Measurements from ENCODE around the gene FAM219A.

The FAM219A gene

GRCh38 chr9:34400686-34401602, 57.4 kb downstream of the FAM219A start:
- TF ChIP-seq, protein P1, sequence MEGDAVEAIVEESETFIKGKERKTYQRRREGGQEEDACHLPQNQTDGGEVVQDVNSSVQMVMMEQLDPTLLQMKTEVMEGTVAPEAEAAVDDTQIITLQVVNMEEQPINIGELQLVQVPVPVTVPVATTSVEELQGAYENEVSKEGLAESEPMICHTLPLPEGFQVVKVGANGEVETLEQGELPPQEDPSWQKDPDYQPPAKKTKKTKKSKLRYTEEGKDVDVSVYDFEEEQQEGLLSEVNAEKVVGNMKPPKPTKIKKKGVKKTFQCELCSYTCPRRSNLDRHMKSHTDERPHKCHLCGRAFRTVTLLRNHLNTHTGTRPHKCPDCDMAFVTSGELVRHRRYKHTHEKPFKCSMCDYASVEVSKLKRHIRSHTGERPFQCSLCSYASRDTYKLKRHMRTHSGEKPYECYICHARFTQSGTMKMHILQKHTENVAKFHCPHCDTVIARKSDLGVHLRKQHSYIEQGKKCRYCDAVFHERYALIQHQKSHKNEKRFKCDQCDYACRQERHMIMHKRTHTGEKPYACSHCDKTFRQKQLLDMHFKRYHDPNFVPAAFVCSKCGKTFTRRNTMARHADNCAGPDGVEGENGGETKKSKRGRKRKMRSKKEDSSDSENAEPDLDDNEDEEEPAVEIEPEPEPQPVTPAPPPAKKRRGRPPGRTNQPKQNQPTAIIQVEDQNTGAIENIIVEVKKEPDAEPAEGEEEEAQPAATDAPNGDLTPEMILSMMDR (IDR thresholded peaks at IDR 0.05; ENCODE audit: extremely low read depth, missing control alignments): no peak
- no peak for DNase-seq (ENCODE audit: low spot score)

GRCh38 chr9:34400275-34400674, 58.1 kb downstream of the FAM219A start:
- TF ChIP-seq, protein P1 (IDR thresholded peaks at IDR 0.05; ENCODE audit: extremely low read depth, missing control alignments): no peak
- DNase-seq (ENCODE audit: low spot score): no peak

DNA sequence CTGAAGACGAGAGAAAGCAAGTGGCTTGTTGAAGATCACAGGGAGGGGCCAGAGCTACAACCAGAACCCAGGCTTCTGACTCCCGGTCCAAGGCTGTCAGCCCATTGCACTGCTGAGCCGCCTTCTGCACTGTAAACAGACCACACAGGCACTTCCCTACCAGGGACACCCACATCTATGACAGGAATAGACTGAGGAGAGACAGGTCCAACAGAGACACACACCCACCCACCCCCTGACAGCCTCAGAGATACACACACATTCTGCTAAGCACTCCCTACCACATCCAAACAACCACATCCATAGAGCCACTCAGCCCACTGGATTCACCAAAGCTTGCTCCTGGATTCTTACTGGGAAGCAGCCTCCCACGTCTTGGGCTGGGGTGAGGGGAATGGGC, 58.6 kb downstream of the FAM219A start:
- no peak for DNase-seq (ENCODE audit: low spot score)
- TF ChIP-seq, protein P1 (IDR thresholded peaks at IDR 0.05; ENCODE audit: extremely low read depth, missing control alignments): no peak

DNA sequence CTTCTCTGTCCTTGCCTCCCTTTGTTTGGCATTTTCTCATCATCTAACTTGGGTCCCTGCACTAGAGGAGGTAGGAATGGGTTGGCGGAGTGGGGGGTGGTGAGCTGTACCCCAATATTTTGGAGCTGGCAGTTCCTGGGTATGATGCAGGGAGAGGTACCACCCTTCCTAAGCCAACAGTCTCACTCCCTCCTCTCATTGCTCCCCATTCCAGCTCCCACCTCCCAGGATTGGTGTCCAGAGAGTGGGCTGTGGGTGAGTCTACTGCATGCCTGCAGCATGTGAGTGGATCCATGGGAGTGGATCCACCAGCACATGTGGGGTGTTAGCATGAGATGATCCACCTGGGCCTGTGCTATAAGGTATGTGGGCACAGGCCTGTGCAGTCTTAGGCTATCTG, 59.5 kb downstream of the FAM219A start:
- TF ChIP-seq, protein P1 (IDR thresholded peaks at IDR 0.05; ENCODE audit: extremely low read depth, missing control alignments): no peak
- DNase-seq (ENCODE audit: low spot score): no peak

GRCh38 chr9:34396276-34397214, 61.8 kb downstream of the FAM219A start:
- TF ChIP-seq, protein P1 (IDR thresholded peaks at IDR 0.05; ENCODE audit: extremely low read depth, missing control alignments): no peak
- no peak for DNase-seq (ENCODE audit: low spot score)

DNA sequence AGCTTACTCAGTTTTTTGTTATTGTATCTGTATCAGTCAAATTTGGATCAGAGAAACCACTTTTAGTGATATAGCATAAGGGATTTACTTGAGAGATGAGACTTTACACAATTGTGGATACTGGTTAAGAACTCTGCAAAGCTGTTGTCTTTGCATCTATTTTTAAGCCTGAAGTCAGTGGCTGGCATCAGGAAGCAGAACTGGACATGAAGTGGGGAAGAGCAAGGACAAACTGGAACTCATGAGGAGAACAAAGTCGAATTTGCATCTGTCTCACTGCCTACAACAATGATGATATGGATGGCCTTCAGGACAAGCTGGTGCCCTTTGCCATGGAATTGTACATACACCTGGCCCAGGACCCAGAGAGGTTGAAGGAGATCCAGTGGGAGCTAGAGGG, 65.9 kb downstream of the FAM219A start:
- DNase-seq (ENCODE audit: low spot score): no peak
- TF ChIP-seq, protein P1 (IDR thresholded peaks at IDR 0.05; ENCODE audit: extremely low read depth, missing control alignments): no peak

DNA sequence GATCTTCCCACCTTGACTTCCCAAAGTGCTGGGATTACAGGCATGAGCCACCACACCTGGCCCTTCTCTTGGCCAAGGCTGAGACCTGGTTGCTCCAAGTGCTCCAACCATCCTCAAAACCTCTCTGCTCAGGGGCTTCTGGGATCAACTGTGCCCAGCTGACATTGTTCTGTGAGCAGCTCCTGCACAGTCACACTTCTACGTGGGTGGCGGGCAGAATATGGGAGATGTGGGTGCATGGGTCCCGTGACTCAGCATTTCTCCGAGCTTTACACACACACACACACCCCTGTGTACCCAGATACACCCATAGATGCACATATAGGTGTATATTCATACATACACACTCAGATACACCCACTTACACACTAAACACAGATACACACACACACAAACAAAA, 71.1 kb downstream of the FAM219A start:
- DNase-seq (ENCODE audit: low spot score): no peak
- TF ChIP-seq, protein P1 (IDR thresholded peaks at IDR 0.05; ENCODE audit: extremely low read depth, missing control alignments): no peak

Measured in GM20000 (cell line).